ENCODE results near the gene NLRC5.
"Not testable (repeated sequence)": the region's sequence is repeated elsewhere in the genome, so short reads cannot be mapped to it uniquely, and the experiment has no call there.

Gene NLRC5

DNA sequence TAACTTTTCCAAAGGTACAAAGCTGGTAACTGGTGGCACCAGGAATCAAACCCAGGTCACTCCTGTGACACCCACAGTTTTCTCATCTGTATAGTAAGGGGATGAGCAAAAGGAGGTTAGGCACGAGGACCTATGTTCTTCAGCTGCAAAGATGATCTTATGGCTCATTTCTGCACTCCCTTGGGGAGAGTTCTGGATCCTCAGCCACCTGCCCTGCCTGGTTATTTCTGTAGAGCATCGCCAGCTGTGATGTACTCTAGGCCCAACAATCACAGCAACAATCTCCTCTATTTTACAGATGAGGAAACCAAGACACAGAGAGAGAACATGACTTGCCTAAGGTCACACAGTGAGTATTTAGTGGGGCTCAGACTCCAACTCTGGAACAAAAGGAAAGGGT, 97.6 kb downstream of the NLRC5 start:
- no peak for DNase-seq

DNA sequence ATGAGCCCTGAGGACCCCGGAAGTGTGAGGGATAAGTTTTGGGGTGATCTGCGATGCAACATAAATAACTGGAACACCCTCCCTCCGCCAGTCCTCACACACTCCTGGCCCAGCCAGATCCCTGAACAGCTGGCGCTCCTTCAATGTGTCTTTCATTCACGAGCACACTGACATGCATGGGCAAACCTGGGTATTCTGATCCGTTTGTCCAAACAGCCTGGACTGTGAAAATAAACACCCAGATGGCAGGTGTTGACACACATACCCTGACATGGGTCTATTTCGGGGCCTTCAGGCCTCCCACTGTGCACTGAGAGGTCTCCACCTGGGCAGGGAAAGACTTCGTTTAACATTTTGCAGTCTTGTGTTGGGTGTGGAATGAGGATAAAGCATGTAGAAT, 100.0 kb downstream of the NLRC5 start:
- DNase-seq: no peak

DNA sequence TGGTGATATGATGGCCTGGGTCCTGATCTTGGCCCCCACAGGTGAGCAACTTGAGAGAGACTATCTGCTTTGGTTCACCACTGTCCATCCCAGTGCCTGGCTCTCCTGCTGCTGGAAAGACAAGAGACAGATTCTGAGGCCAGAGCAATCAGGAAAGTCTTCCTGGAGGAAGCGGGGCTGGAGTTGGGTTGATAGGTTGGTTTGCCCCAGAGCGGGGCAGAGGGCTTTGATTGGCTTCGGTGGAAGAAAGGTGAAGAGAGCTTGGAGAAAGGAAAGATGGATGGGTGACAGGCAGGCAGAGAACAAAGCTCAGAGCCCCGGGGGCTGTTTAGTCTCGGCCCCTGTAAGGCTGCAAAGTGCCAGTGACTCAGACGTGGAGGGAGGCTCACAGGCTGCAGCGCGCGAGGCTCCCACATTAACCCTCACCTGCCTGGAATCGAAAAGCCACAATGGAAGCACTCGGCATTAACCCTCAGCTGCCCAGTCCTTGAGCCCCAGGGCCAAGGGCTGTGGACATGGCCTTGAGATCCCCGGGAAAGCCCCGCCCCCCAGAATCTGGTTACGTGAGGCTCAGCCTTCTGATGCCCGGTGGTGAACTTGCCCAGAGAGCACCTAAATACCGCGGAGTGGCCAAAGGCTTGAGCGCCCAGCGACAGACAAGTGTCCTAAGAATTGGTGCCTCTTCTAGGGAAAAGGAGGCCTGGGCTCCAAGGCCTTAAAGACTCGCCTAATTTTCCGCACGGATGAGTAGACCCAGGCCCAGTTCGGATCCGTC, 102.0 kb downstream of the NLRC5 start:
- no peak for DNase-seq

DNA sequence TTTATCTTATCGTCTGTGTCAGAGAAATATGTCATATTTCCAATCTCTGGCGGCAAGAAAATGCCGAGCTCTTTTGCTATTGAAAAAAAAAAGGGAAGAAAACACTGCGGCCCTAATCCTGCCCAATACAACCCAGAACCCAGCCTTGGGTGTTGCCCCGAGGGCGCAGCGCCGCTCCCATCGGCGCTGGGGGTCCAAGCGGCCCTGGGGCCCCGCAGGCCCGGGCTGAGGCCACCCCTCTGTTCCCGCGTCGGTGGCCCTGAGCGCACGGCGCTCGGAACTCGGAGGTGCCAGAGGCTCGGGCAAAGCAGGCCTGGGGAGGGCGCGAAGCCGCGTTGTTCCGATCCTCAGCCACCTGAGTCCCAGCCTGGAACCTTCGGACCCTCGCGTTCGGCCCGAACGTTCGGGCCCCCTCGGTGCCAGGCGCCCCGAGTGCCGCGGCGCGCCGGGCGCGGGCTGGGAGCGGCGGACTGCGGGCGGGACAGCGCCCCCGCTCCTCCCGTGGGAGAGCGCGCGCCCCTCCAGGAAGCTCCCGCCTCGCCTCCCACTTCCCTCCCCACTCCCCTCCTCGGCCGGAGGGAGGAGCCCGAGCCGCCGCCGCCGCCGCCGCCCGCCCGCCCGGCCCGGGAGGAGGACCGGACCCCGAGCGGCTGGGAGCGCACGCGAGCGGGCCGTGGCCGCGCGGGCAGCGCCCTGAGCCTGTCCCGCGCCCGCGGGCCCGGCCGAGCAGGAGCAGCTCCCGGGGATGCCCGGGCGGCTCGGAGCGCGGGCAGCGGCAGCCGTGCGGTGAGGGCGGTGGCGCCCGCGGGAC, 102.8 kb downstream of the NLRC5 start, which contains the start of gene CPNE2:
Gene CPNE2 (plus strand): TSS at position 609 of the 811 bp plus-strand sequence. CDS start 18,160 bp downstream, outside the sequence.
- no peak for DNase-seq

DNA sequence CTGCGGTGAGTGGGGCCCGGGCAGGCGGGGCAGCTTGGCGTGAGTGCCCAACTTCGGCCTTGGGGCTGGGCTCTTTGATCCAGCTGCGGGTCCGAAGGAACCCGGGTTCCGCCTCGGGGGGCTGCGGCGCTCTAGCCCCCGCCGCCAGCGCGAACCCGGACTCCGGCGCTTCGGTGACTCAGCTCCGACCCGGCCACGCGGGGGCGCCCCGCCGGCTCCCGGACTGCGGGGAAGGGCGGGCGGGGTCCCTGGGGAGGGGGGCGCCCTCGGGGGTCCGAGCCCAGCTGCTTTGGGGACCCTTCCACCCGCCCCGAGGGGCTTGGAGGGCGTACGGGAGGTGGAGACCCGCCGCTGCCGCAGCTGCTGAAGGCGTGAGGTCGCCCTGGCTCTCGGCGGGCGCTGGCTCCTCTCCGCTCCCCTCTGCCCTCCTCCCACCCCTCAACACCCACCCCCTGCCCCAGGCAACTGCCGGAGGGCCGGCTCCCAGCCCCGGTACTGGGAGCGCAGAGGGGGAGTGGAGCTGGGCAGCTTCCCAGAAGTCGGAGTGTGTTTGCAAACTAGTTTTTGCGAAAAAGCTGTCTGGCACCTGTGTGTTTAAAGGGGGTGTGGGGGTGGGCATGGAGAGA, 103.5 kb downstream of the NLRC5 start:
- DNase-seq: no peak

DNA sequence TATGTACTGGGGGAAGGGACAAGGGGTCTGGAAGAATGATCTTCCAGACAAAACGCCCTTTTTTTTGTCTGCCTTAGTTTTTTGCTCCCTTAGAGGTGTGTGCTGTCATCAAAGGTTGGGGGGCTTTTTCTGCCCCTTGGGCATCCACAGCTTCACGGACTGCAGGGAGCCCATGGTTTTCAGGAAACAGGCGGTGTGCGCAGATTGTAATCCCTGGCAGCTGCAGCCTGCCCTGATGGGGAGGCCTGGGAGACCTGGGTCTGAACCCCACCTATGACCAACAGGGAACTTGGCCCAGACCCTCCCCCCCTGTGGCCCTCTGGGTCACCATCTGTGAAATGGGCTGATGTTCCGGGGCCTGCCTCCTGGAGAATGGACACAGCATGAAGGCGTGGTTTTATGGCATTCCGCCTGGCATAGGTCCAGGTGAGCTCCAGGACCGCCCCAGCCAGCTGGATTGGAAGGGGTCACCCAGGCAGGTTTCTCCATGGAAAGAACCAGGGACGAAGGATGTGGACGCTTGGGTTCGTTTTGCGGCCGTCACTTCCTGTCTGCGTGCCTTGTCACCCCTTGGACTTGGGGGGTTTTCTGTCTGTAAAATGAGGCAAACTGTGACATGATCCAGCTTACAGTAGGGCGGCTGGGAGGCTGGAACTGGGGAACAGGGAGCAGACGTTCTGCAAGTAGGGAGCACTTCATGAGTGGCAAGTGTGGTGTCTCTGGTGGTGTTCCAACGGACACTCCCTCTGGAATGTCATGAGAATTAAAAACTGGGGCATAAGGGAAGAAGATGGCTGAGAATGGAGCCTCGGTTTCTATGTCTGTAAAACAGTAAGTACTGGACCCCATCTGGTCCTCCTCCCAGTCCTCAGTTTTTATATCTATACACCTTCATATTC, 104.6 kb downstream of the NLRC5 start:
- DNase-seq: no peak

DNA sequence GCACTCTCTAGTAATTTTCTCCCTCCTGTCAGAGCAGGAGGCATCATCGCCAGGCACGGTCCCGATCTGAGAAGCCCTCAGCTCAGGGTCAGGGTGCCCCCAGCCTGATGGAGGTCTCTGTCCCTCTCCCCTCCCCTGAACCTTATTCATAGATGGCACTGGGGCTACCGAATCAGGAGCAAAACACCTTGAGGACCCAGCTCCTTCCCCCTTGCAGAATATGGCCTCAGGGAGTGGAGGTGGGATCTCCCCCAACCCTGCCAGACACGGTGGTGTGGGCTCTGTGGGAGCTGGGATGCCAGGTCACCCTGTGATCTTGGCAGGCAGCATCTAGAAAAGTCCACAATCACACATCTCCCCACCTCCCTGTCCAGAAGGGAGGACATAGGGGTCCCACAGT, 105.6 kb downstream of the NLRC5 start:
- no peak for DNase-seq

DNA sequence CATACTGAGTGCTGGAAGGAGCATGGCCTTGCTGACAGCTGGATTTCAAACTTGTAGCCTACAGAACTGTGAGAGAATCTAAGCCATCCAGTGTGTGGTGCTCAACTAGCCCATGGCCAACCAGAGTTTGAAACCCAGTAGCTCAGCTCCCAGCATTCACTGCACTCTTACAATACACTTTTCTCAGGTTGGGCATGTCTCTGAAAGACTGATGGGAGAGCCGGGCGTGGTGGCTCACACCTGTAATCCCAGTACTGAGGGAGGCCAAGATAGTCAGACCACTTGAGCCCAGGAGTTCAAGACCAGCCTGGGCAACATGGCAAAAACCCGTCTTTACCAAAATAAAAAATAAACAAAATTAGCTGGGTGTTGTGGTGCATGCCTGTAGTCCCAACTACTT, 106.8 kb downstream of the NLRC5 start:
- DNase-seq: no peak

DNA sequence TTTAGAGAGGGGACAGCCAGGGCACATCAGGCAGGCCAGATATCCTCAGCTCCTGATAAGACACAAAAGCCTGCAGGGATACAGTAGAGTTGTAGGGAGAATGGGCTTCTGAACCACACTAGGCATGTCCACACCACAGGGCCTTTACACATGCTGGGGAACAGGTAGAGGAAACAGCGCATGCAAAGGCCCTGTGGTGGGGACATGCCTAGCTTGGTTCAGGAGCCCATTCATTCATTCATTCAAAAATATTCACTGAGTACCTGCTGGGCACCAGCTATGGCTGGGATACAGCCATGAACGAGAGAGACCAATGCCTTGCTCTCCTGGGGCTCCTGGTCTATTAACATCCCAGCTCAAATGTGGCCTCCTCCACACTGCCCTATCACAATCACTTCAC, 107.4 kb downstream of the NLRC5 start:
- no peak for DNase-seq

DNA sequence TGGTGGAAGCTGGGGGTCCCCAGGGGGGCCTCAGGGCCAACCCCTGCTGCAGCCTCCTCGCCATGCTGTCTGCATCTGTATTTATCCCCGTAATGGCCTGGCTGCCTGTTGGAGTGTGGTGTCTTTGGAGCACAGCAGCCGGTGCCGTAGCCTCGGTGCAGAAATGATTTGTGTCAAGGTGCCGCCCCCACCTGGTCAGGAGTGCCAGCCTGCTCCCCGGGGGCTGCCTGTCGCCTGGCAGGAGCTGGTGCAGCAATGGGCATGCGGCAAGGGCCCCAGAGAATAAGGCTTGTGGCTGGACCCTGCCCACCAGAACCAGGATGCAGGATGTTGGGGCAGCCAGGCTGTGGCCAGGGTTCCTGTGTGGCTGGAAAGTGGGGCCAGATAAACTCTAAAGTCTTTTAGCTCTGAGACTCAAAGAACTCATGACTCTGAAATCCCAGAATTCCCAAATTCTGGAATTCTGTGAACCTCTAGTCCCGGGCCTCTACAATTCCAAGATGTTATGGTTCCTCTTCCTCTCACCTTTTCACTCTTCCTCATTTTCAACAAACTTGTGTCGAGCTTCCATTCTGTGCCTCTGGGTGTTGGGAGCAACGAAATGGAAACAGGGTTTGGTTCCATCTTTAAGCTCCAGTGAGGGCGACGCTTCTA, 109.0 kb downstream of the NLRC5 start:
- DNase-seq: no peak

DNA sequence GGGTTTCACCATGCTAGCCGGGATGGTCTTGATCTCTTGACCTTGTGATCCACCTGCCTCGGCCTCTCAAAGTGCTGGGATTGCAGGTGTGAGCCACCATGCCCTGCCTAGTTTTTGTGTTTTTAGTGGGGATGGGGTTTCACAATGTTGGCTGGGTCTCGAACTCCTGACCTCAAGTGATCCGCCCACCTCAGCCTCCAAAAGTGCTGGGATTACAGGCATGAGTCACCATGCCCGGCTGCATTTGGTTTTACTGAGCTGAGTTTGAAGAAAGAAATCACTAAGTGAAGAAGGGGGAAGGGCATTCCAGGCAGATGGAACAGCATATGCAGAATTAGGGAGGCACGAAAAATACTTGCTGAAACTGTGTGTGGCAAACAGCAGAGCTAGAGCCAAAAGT, 110.6 kb downstream of the NLRC5 start:
- not testable (repeated sequence) for DNase-seq

DNA sequence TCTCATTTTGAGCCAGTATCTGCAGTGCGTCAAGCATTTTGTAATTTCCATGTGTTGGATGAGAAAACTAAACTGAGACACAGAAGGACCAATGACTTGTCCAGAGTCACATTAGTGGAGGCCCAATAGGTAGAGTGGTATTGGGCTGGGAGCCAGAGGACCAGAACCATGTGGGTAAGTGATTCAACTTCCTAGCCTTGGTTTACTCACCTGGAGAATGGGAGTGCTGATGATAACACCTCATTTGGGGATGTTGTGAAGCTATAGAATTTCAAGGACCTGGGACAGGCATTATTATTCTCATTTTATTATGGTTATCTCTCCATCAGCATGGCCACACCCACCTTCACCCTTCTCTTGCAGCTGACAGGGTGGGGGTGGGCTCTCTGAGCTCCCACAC, 111.1 kb downstream of the NLRC5 start:
- no peak for DNase-seq

DNA sequence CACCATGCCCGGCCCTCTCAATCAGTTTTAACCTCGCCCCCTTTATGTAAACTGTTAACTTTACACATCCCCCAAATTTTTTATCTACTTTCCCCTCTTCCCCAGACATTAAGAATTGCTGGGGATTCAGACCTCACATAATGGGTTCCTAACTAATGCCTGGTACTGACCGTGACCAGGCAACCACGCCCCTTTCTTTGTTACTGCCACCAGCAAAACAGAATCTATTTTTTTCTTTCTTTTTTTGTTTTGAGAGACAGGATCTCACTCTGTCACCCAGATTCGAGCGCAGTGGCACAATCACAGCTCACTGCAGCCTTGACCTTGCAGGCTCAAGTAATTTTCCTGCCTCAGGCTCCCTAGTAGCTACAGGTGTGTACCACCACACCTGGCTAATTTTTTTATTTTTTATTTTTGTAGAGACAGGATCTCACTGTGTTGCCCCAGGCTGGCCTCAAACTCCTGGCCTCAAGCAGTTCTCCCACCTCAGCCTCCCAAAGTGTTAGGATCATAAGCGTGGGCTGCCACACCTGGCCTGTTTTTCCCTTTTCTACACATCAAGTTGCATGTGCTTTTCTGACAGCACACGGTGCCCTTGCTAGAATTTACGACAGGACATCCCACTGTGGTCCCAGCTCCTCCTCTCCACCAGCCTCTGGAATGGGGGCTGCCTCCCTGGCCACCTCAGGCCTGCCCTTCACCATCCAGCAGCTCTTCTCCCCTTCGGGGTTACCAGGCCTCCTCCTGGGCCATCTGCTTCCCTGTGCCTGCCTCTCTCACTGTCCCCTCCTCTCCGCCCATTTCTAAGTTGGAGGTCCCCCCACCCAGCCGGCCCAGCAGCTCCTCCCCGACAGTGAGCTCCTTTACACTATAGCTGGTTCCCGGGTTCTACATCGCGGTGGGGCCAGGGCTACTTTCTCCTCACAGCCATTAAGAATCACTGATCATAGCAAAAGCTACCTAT, 113.8 kb downstream of the NLRC5 start:
- no peak for DNase-seq

DNA sequence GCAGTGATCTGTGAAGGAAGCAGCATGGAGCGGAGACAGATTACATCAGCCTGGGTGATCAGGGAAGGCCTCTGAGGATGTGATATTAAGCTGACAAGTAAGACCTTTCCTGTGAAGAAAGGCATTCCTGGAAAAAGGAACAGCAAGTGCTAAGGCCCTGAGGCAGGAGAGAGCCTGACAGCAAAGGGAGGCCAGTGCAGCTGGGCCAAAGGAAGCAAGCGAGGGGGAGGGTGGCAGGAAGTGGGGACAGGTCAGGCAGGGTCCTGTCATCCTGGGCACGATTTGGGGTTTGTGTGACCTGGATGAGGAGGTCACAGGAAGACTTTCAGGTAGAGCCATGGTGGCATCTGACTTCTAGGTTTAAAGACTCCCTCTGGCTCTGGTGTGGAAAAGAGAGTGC, 115.3 kb downstream of the NLRC5 start:
- DNase-seq: no peak

DNA sequence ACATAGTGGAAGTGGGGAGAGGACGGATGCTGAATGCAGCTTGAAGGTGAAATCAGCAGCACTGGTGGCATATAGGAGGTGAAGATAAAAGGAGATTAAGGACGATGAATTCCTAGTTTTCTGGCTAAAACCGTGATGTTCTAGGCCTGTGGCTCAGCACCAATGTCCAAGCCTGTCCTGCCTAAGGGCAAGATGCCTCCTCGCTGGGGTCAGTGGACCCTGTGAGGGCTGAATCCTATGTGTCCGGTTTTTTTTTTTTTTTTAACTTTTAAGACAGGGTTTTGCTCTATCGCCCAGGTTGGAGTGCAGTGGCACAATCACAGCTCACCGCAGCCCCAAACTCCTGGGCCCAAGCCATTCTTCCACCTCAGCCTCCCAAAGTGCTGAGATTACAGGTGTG, 115.8 kb downstream of the NLRC5 start:
- no peak for DNase-seq

DNA sequence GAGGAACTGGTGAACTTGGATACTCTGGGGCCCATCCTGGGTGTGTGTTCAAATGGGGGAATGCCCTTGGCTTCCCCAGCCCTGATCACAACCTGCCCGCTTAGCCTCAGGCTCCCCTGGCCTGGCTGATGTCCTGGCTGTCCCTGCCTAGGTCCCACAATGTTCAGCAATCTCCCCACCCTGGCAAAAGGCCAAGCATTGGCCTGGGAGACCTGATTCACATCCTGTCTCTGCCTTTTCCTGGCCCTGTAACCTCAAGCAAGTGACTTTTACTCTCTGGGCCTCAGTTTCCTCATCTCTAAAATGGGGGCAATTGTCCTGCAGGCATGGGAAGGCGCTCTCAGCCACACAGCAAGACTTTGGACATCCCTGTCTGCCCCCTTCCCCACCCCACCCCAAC, 117.4 kb downstream of the NLRC5 start:
- no peak for DNase-seq

DNA sequence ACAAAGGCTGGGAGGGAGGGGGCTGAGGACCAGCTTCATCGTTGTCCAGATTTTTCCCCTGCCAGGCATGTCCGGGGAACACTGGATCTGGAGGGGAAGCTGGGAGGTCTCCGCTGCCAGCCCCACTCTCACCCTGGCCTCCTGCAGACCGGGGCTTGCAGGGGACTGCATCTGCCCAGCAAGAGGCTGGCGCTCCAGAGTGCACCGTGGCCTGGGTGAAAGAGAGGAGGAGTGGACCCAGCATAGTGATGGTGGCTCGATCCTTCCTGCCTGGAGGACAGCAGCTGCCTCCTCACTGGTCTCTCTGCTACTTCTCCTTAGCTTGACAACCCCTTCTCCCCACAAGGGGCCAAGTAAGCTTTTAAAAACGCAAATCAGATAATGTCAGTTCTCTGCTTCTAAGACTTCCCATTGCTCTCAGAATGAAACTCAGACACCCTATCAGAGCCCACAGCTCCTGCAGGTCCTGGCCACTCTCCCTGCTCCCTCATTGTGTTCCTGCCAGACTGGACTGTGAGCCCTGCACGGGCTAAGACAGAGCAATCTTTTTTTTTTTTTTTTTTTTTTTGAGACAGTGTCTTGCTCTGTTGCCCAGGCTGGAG, 118.1 kb downstream of the NLRC5 start:
- DNase-seq: no peak

DNA sequence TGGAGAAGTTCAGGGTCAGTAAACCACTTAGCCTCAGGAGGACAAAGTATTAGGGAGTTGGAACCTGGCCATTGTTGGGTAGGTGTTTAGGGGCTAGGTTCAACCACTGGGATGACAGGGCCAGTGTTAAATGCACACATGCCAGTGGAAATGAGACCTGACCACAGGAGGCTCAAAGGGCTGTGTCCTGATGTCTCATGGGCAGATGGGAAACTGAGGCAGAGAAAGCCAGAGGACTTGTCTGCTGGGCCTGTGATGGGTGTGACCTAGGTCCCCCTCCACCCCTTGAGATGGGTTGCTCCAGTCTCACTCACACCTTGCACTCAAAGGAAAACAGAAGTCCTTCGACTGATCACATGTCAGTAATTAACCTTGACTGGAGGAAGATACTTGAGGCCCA, 119.1 kb downstream of the NLRC5 start:
- no peak for DNase-seq

DNA sequence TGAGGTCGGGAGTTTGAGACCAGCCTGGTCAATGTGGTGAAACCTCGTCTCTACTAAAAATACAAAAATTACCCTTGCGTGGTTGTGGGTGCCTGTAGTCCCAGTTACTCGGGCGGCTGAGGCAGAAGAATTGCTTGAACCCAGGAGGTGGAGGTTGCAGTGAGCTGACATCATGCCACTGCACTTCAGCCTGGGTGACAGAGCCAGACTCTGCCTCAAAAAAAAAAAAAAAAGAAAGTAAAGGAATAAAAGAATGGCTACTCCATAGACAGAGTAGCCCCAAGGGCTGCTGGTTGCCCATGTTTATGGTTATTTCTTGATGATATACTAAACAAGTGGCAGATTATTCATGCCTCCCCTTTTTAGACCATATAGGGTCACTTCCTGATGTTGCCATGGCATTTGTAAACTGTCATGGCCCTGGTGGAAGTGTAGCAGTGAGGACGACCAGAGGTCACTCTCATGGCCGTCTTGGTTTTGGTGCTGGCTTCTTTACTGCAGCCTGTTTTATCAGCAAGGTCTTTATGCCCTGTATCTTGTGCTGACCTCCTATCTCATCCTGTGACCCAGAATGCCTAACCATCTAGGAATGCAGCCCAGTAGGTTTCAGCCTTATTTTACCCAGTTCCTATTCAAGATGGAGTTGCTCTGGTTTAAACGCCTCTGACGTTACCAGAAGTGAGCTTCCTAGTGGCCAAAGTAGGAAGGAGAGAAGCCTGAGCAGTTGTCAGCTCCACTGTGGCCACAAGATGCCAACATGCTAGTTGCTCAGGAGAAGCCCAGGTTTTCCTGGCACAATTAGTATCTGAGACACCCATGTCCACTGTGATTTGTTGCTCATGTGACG, 120.1 kb downstream of the NLRC5 start:
- not testable (repeated sequence) for DNase-seq

DNA sequence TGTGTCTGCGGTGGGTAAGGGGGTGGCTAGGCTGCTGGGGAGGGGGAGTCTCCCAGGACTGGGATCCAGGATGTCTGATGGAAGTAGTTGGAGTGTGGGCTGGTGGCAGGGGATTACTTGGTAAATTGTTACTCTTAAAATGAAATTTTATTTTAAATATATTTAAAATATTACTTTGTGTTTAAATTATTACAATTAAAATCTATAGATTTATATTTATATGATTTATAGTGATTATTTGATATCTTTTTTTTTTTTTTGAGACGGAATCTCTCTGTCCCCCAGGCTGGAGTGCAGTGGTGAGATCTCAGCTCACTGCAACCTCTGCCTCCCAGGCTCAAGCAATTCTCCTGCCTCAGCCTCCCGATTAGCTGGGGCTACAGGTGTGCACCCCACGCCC, 121.6 kb downstream of the NLRC5 start:
- no peak for DNase-seq

Measured in NCI-H1417 treated with DMSO at 0.1 percent for 48 hours (cell line).